GM18873 (cell line): ENCODE results near the gene ADAP1.

ENCODE experiments used
- ATAC-seq: cut with Tn5 transposase; IDR thresholded peaks from one replicate; pipeline ENCODE4 v1.9.1; 2021; ENCODE audit warnings: mild to moderate bottlenecking, moderate library complexity, moderate number of reproducible peaks; ENCODE audit not compliant: unreplicated experiment, low FRiP score

ADAP1 gene

GRCh38 chr7:988963-989529 lies 34.6 kb upstream of the ADAP1 start:
- ATAC-seq: no peak

- ATAC-seq: no peak
Observed at GRCh38 chr7:988426-988911, 34.0 kb upstream of the ADAP1 start.

- no peak for ATAC-seq
Observed at GRCh38 chr7:987909-988308, 33.4 kb upstream of the ADAP1 start.

GRCh38 chr7:986766-987751 lies 32.6 kb upstream of the ADAP1 start:
- no peak for ATAC-seq

GRCh38 chr7:985915-986741 lies 31.6 kb upstream of the ADAP1 start:
- ATAC-seq: no peak

- no peak for ATAC-seq
Observed at GRCh38 chr7:985127-985416, 30.6 kb upstream of the ADAP1 start.

GRCh38 chr7:984361-985126 lies 30.1 kb upstream of the ADAP1 start:
- ATAC-seq: no peak

- no peak for ATAC-seq
Observed at GRCh38 chr7:983616-984071, 29.2 kb upstream of the ADAP1 start.

- ATAC-seq: no peak
Observed at GRCh38 chr7:983004-983615, 28.6 kb upstream of the ADAP1 start, which contains the start of gene CYP2W1. Gene CYP2W1 (plus strand): TSS chr7:983181. CDS start chr7:983212, 31 bp downstream.

- ATAC-seq: no peak
Observed at GRCh38 chr7:982511-983003, 28.1 kb upstream of the ADAP1 start.

GRCh38 chr7:981793-982510 lies 27.5 kb upstream of the ADAP1 start:
- no peak for ATAC-seq

- no peak for ATAC-seq
Observed at GRCh38 chr7:979886-980571, 25.5 kb upstream of the ADAP1 start.

GRCh38 chr7:979151-979550 lies 24.7 kb upstream of the ADAP1 start:
- ATAC-seq: no peak

- ATAC-seq: no peak
Observed at GRCh38 chr7:978416-979091, 24.1 kb upstream of the ADAP1 start.

- ATAC-seq: no peak
Observed at GRCh38 chr7:978049-978346, 23.5 kb upstream of the ADAP1 start.

GRCh38 chr7:977326-978048 lies 23.0 kb upstream of the ADAP1 start:
- no peak for ATAC-seq

GRCh38 chr7:976901-977325 lies 22.4 kb upstream of the ADAP1 start:
- ATAC-seq: no peak
